Liver (tissue), 9 donors: ENCODE results near the gene TRMT44. TPM values are rescaled to one million over a fixed set of nuclear protein-coding genes. Genes with fewer than 3 reads are reported as not detected.

Experiments
- DNase-seq: peaks from one replicate; pipeline ENCODE4 v3.0.0-alpha.2; 2017; ENCODE audit warnings: low spot score
- H3K27ac ChIP-seq, 2 donors: one replicate each; pipeline ENCODE4 v1.7.0; 2013; ENCODE audit warnings: inconsistent platforms in 2 of 2, low read length in 2 of 2, control low read depth in 1 of 2, low read depth in 1 of 2, mild to moderate bottlenecking in 1 of 2
- H3K27me3 ChIP-seq, 4 donors: one replicate each; pipeline versions ENCODE4 v1.6.1 to v1.7.0; 2013; ENCODE audit warnings: low read length in 3 of 4, inconsistent platforms in 1 of 4, mild to moderate bottlenecking in 1 of 4, moderate library complexity in 1 of 4; ENCODE audit not compliant: control insufficient read depth in 4 of 4, insufficient read depth in 4 of 4
- H3K36me3 ChIP-seq, 4 donors: one replicate each; pipeline versions ENCODE4 v1.6.1 to v1.7.0; 2013; ENCODE audit warnings: low read length in 3 of 4, mild to moderate bottlenecking in 3 of 4, low read depth in 1 of 4, moderate library complexity in 1 of 4; ENCODE audit not compliant: control insufficient read depth in 4 of 4, insufficient read depth in 3 of 4
- H3K4me1 ChIP-seq, 4 donors: one replicate each; pipeline versions ENCODE4 v1.6.1 to v1.7.0; 2013; ENCODE audit warnings: low read length in 3 of 4, mild to moderate bottlenecking in 3 of 4, moderate library complexity in 1 of 4; ENCODE audit not compliant: control insufficient read depth in 4 of 4, insufficient read depth in 4 of 4
- H3K4me3 ChIP-seq, 3 donors: one replicate each; pipeline versions ENCODE4 v1.6.1 to v1.7.0; 2013; ENCODE audit warnings: low read length in 3 of 3, control low read depth in 1 of 3, low read depth in 1 of 3, mild to moderate bottlenecking in 1 of 3
- H3K9ac ChIP-seq, 2 donors: one replicate each; pipeline ENCODE4 v1.7.0; 2013; ENCODE audit warnings: low read length in 2 of 2, mild to moderate bottlenecking in 2 of 2, moderate library complexity in 2 of 2, control low read depth in 1 of 2, low read depth in 1 of 2
- H3K9me3 ChIP-seq, 4 donors: one replicate each; pipeline versions ENCODE4 v1.6.1 to v1.7.0; 2013; ENCODE audit warnings: low read length in 3 of 4; ENCODE audit not compliant: control insufficient read depth in 4 of 4
- EGR1 ChIP-seq, 2 donors: IDR thresholded peaks; 2 replicates each; pipeline ENCODE4 v1.6.1; 2016 to 2018; ENCODE audit warnings: antibody characterized with exemption in 2 of 2, low read depth in 2 of 2
- FOXA2 ChIP-seq: IDR thresholded peaks from 2 replicates; pipeline ENCODE4 v1.6.1; 2016; ENCODE audit warnings: antibody characterized with exemption
- GABPA ChIP-seq, 2 donors: IDR thresholded peaks in 1 of 2; conservative IDR thresholded peaks in 1 of 2; 2 replicates each; pipeline ENCODE4 v1.6.1; 2016; ENCODE audit warnings: antibody characterized with exemption in 2 of 2, mild to moderate bottlenecking in 1 of 2, moderate library complexity in 1 of 2
- HNF4A ChIP-seq, 2 donors: conservative IDR thresholded peaks; 2 replicates each; pipeline ENCODE4 v1.6.1; 2016; ENCODE audit warnings: antibody characterized with exemption in 2 of 2, mild to moderate bottlenecking in 2 of 2
- JUND ChIP-seq, 2 donors: IDR thresholded peaks; 2 replicates each; pipeline ENCODE4 v1.6.1; 2016; ENCODE audit warnings: antibody characterized with exemption in 2 of 2
- RAD21 ChIP-seq, 2 donors: IDR thresholded peaks; 2 replicates each; pipeline ENCODE4 v1.6.1; 2016; ENCODE audit warnings: antibody characterized with exemption in 2 of 2, mild to moderate bottlenecking in 2 of 2
- RXRA ChIP-seq, 2 donors: IDR thresholded peaks; 2 replicates each; pipeline ENCODE4 v1.6.1; 2017 to 2018; ENCODE audit warnings: antibody characterized with exemption in 2 of 2, mild to moderate bottlenecking in 1 of 2
- SP1 ChIP-seq: IDR thresholded peaks from 2 replicates; pipeline ENCODE4 v1.6.1; 2018; ENCODE audit warnings: antibody characterized with exemption, mild to moderate bottlenecking
- TAF1 ChIP-seq: conservative IDR thresholded peaks from 2 replicates; pipeline ENCODE4 v1.6.1; 2016; ENCODE audit warnings: antibody characterized with exemption, mild to moderate bottlenecking
- YY1 ChIP-seq: IDR thresholded peaks from 2 replicates; pipeline ENCODE4 v1.6.1; 2016; ENCODE audit warnings: antibody characterized with exemption, mild to moderate bottlenecking
- WGBS: extraction: QIAGEN DNeasy Blood & Tissue Kit; methylation state at CpG from one replicate; pipeline ENCODE4 v1.1.7; 2013; 5-methylcytosine and 5-hydroxymethylcytosine counted together
- polyA plus RNA-seq, 2 donors: library from polyadenylated mRNA; stranded (reverse) in 1 of 2; unstranded in 1 of 2; fragments of 200-250 nt in 1 of 2; fragments of >200 nt in 1 of 2; fragmentation: Nextera tagmentation in 1 of 2; extraction: Ambion mirVana in 1 of 2; gene quantifications; one replicate each; pipeline versions ENCODE4 v1.2.1 to v1.2.3, GENCODE V29; 2013 to 2015
- total RNA-seq, 2 donors: library from RNA; depleted of rRNA; stranded (reverse); fragments of >200 nt; gene quantifications; one replicate each; pipeline ENCODE4 v1.2.3, GENCODE V29; 2014
- TF ChIP-seq, protein P1 (sequence below): IDR thresholded peaks from 2 replicates; pipeline ENCODE4 v1.6.1; 2016; ENCODE audit warnings: antibody characterized with exemption, mild to moderate bottlenecking
- TF ChIP-seq, protein P2 (sequence below): IDR thresholded peaks from 2 replicates; pipeline ENCODE4 v1.6.1; 2016; ENCODE audit warnings: antibody characterized with exemption
- TF ChIP-seq, protein P3 (sequence below): IDR thresholded peaks from 2 replicates; pipeline ENCODE4 v1.6.1; 2016; ENCODE audit warnings: antibody characterized with exemption
- donor health status: healthy.
- donor health status: healthy.
- donor health status: healthy.
- donor health status: healthy.
- donor health status: healthy.

The TRMT44 gene
- total and polyA plus RNA-seq, 4 donors: 3.0 to 16.0 (median 5.7) TPM

DNA sequence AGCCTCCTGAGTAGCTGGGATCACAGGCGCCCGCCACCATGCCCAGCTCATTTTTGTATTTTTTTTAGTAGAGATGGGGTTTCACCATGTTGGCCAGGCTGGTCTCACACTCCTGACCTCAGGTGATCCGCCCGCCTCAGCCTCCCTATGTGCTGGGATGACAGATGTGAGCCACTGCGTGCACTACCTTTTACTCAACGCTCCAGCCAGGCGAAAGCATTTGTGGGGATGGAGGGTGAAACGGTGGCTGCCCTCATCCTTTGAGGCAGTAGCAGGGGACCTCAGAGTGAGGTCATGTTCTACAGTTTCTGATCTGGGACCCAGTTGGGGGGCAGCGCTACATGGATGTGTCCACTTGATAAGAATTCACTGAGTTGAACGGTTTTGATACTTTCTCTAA is 73.8 kb downstream of the TRMT44 start:
- Histone ChIP-seq H3K9ac (no peak overlapping the region), H3K4me1 (no peaks in the 10 kb centered on the region), H3K36me3 (no peaks in the 10 kb centered on the region), H3K9me3 (no peaks in the 10 kb centered on the region), H3K27ac (no peak overlapping the region), H3K4me3 (no peak overlapping the region), H3K27me3 (no peaks in the 10 kb centered on the region)
- 87% methylated on average over 10 of the region's 10 CpGs for WGBS
- no peak for DNase-seq
- no peak for TF ChIP-seq GABPA (IDR thresholded peaks at IDR 0.05 in 1 of 2, conservative IDR thresholded peaks at IDR 0.05 in 1 of 2)
- TF ChIP-seq EGR1 (IDR thresholded peaks at IDR 0.05; ENCODE audit: low read depth in 2 of 2): no peak
- TF ChIP-seq YY1: no peak
- TF ChIP-seq, protein P1, sequence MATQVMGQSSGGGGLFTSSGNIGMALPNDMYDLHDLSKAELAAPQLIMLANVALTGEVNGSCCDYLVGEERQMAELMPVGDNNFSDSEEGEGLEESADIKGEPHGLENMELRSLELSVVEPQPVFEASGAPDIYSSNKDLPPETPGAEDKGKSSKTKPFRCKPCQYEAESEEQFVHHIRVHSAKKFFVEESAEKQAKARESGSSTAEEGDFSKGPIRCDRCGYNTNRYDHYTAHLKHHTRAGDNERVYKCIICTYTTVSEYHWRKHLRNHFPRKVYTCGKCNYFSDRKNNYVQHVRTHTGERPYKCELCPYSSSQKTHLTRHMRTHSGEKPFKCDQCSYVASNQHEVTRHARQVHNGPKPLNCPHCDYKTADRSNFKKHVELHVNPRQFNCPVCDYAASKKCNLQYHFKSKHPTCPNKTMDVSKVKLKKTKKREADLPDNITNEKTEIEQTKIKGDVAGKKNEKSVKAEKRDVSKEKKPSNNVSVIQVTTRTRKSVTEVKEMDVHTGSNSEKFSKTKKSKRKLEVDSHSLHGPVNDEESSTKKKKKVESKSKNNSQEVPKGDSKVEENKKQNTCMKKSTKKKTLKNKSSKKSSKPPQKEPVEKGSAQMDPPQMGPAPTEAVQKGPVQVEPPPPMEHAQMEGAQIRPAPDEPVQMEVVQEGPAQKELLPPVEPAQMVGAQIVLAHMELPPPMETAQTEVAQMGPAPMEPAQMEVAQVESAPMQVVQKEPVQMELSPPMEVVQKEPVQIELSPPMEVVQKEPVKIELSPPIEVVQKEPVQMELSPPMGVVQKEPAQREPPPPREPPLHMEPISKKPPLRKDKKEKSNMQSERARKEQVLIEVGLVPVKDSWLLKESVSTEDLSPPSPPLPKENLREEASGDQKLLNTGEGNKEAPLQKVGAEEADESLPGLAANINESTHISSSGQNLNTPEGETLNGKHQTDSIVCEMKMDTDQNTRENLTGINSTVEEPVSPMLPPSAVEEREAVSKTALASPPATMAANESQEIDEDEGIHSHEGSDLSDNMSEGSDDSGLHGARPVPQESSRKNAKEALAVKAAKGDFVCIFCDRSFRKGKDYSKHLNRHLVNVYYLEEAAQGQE: no peak
- no peak for TF ChIP-seq TAF1
- TF ChIP-seq HNF4A (conservative IDR thresholded peaks at IDR 0.05): no peak
- no peak for TF ChIP-seq RXRA (IDR thresholded peaks at IDR 0.05)
- TF ChIP-seq, protein P2, sequence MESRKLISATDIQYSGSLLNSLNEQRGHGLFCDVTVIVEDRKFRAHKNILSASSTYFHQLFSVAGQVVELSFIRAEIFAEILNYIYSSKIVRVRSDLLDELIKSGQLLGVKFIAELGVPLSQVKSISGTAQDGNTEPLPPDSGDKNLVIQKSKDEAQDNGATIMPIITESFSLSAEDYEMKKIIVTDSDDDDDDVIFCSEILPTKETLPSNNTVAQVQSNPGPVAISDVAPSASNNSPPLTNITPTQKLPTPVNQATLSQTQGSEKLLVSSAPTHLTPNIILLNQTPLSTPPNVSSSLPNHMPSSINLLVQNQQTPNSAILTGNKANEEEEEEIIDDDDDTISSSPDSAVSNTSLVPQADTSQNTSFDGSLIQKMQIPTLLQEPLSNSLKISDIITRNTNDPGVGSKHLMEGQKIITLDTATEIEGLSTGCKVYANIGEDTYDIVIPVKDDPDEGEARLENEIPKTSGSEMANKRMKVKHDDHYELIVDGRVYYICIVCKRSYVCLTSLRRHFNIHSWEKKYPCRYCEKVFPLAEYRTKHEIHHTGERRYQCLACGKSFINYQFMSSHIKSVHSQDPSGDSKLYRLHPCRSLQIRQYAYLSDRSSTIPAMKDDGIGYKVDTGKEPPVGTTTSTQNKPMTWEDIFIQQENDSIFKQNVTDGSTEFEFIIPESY: no peak
- TF ChIP-seq, protein P3, sequence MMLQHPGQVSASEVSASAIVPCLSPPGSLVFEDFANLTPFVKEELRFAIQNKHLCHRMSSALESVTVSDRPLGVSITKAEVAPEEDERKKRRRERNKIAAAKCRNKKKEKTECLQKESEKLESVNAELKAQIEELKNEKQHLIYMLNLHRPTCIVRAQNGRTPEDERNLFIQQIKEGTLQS: no peak
- TF ChIP-seq FOXA2: no peak
- TF ChIP-seq RAD21 (IDR thresholded peaks at IDR 0.05): no peak
- TF ChIP-seq JUND (IDR thresholded peaks at IDR 0.05): no peak

DNA sequence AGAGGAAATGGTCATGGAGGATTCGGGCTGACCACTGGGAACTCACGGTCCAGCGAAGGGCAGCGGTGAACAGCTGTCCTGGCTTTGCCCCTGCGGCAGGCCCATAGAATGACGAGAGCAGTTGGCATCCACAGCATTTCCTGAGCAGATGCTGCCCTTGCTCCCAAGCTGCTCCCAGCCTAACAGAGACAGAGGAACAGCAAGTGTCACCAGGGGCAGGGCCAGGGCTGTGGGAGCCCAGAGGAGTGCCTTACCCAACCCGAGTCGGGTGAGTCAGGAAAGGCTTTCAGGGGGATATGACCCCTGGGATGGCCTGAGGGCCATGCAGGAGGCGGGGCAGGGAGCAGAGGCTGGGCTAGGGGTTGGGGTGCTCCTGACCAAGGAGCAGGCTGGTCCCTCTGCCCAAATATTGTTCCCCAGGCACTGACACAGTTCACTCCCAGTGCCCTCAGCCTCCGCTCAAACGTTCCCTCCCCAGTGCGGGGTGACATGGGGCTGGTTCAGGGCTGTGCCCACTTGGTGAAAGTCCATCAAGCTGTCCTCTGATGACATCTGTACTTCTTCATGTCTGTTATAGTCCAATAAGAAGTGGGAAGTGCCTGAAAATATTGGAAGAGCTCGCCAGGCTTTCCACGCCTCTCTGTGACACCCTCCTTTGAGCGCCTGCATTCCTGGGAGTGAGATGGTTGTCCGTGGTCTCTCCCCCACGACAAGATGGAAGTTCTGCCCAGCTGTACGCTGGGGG is 74.9 kb downstream of the TRMT44 start:
- no peak overlapping the region for H3K27ac ChIP-seq
- WGBS: 82% methylated on average over 18 of the region's 18 CpGs
- no peak overlapping the region for H3K4me3 ChIP-seq
- no peaks in the 10 kb centered on the region for H3K36me3 ChIP-seq
- no peak for DNase-seq
- no peaks in the 10 kb centered on the region for H3K27me3 ChIP-seq
- no peak overlapping the region for H3K9ac ChIP-seq
- H3K4me1 ChIP-seq: no peaks in the 10 kb centered on the region
- no peaks in the 10 kb centered on the region for H3K9me3 ChIP-seq
- no peak for TF ChIP-seq FOXA2
- no peak for TF ChIP-seq JUND (IDR thresholded peaks at IDR 0.05)
- no peak for TF ChIP-seq SP1
- no peak for TF ChIP-seq RAD21 (IDR thresholded peaks at IDR 0.05)
- TF ChIP-seq GABPA (IDR thresholded peaks at IDR 0.05 in 1 of 2, conservative IDR thresholded peaks at IDR 0.05 in 1 of 2): no peak
- TF ChIP-seq EGR1 (IDR thresholded peaks at IDR 0.05; ENCODE audit: low read depth in 2 of 2): no peak
- TF ChIP-seq, protein P3: no peak
- no peak for TF ChIP-seq RXRA (IDR thresholded peaks at IDR 0.05)
- no peak for TF ChIP-seq YY1
- no peak for TF ChIP-seq HNF4A (conservative IDR thresholded peaks at IDR 0.05)
